ENCODE measurements around the gene TLCD5. TPM values are rescaled to one million over a fixed set of nuclear protein-coding genes. Genes with fewer than 3 reads are reported as not detected.

Gene TLCD5
- 1 to 10 TPM; 3.3 to 7.2 (median 4.4) TPM for total RNA-seq
- polyA plus RNA-seq, result 1 to 10 TPM in 1 of 3 donors, under 1 TPM in 1, not detected in 1; 0.60 to 1.1 TPM

- intact Hi-C loops (cut with DNase I), result no loop called here
- peaks cover 0 to 5% (median 0%) of the 10 kb centered on the region in 4 donors for H3K36me3 ChIP-seq
- H3K27ac ChIP-seq, result peak within 1 kb of the TSS; percentile 81 to 90 (median 85)
- H3K4me3 ChIP-seq, result peak within 1 kb of the TSS; percentile 44 to 70 (median 66)
- H3K4me1 ChIP-seq, result peaks cover 0 to 18% (median 12%) of the 10 kb centered on the region in 4 donors
- no peak for TF ChIP-seq EP300 (IDR thresholded peaks at IDR 0.05)
- TF ChIP-seq POLR2AphosphoS5 (IDR thresholded peaks at IDR 0.05), result peak in 2 of 4 donors; percentile 42 to 56
- no peak for TF ChIP-seq CTCF (IDR thresholded peaks at IDR 0.05)
- no peak for TF ChIP-seq POLR2A (IDR thresholded peaks at IDR 0.05)
- no peaks in the 10 kb centered on the region for H3K27me3 ChIP-seq
- peak; percentile 76 for DNase-seq
- no peaks in the 10 kb centered on the region for H3K9me3 ChIP-seq
- 1 to 2% methylated on average over 84 of the region's 84 CpGs for WGBS, 2 donors
These were observed at the start of gene TLCD5 for GRCh38 chr11:120324932-120325810. TLCD5 (plus strand) TSS chr11:120325299; CDS start chr11:120327442, 2,143 bp downstream.

GRCh38 chr11:120279502-120279901, 45.6 kb upstream of the TLCD5 start:
- WGBS, 2 donors, result 75 to 89% methylated on average over 5 of the region's 5 CpGs
- Histone ChIP-seq H3K4me3 (no peak overlapping the region), H3K9me3 (no peaks in the 10 kb centered on the region), H3K4me1 (peaks cover 0 to 8% (median 3%) of the 10 kb centered on the region in 4 donors), H3K36me3 (no peaks in the 10 kb centered on the region), H3K27ac (no peak overlapping the region), H3K27me3 (no peaks in the 10 kb centered on the region)
- DNase-seq, result no peak
- intact Hi-C loops (cut with DNase I), result no loop called here
- no peak for TF ChIP-seq EP300 (IDR thresholded peaks at IDR 0.05)
- no peak for TF ChIP-seq POLR2AphosphoS5 (IDR thresholded peaks at IDR 0.05)
- TF ChIP-seq POLR2A (IDR thresholded peaks at IDR 0.05), result no peak
- no peak for TF ChIP-seq CTCF (IDR thresholded peaks at IDR 0.05)

- Histone ChIP-seq H3K4me1 (peaks cover 0 to 8% (median 3%) of the 10 kb centered on the region in 4 donors), H3K4me3 (no peak overlapping the region), H3K27me3 (no peaks in the 10 kb centered on the region), H3K36me3 (no peaks in the 10 kb centered on the region), H3K27ac (no peak overlapping the region), H3K9me3 (no peaks in the 10 kb centered on the region)
- WGBS, 2 donors, result 66 to 79% methylated on average over 5 of the region's 5 CpGs
- no peak for DNase-seq
- TF ChIP-seq EP300 (IDR thresholded peaks at IDR 0.05) (no peak), POLR2AphosphoS5 (IDR thresholded peaks at IDR 0.05) (no peak), POLR2A (IDR thresholded peaks at IDR 0.05) (no peak)
- intact Hi-C loops (cut with DNase I), result no loop called here
These were observed 44.5 kb upstream of the TLCD5 start for GRCh38 chr11:120280600-120281051.

GRCh38 chr11:120281143-120281795, 43.8 kb upstream of the TLCD5 start:
- Histone ChIP-seq H3K9me3 (no peaks in the 10 kb centered on the region), H3K27me3 (no peaks in the 10 kb centered on the region), H3K4me1 (peaks cover 0 to 8% (median 3%) of the 10 kb centered on the region in 4 donors), H3K4me3 (no peak overlapping the region), H3K36me3 (no peaks in the 10 kb centered on the region), H3K27ac (no peak overlapping the region)
- intact Hi-C loops (cut with DNase I), result no loop called here
- TF ChIP-seq CTCF (IDR thresholded peaks at IDR 0.05), result no peak
- no peak for DNase-seq
- WGBS, 2 donors, result 75 to 82% methylated on average over 7 of the region's 7 CpGs

GRCh38 chr11:120283124-120283523, 42.0 kb upstream of the TLCD5 start:
- H3K9me3 ChIP-seq, result no peaks in the 10 kb centered on the region
- peaks cover 0 to 8% (median 3%) of the 10 kb centered on the region in 4 donors for H3K4me1 ChIP-seq
- no peak overlapping the region for H3K27ac ChIP-seq
- no peak for DNase-seq
- 67 to 76% methylated on average over 2 of the region's 2 CpGs for WGBS, 2 donors
- peaks cover 0 to 6% (median 0%) of the 10 kb centered on the region in 3 donors for H3K27me3 ChIP-seq
- no peak overlapping the region for H3K4me3 ChIP-seq
- intact Hi-C loops (cut with DNase I), result no loop called here
- H3K36me3 ChIP-seq, result no peaks in the 10 kb centered on the region
- no peak for TF ChIP-seq POLR2AphosphoS5 (IDR thresholded peaks at IDR 0.05)
- no peak for TF ChIP-seq POLR2A (IDR thresholded peaks at IDR 0.05)
- TF ChIP-seq CTCF (IDR thresholded peaks at IDR 0.05), result no peak
- no peak for TF ChIP-seq EP300 (IDR thresholded peaks at IDR 0.05)
